ENCODE results near the gene RPGRIP1L.
A peak's percentile ranks its signal among the peaks of the same experiment; 100 is the strongest.

The RPGRIP1L gene

GRCh38 chr16:53703590-53704444, at the start of gene RPGRIP1L, which contains the start of gene FTO:
Gene RPGRIP1L, minus strand, starts transcription at chr16:53703859. Its CDS starts 3,136 bp downstream, at chr16:53700723.
Gene FTO, plus strand, starts transcription at chr16:53704156.
- DNase-seq: peak; percentile 99

GRCh38 chr16:53753431-53753830, 49.8 kb upstream of the RPGRIP1L start:
- DNase-seq: no peak

GRCh38 chr16:53752560-53752959, 48.9 kb upstream of the RPGRIP1L start:
- no peak for DNase-seq

GRCh38 chr16:53745753-53746266, 42.2 kb upstream of the RPGRIP1L start:
- DNase-seq: no peak

GRCh38 chr16:53745086-53745485, 41.4 kb upstream of the RPGRIP1L start:
- DNase-seq: no peak

- peak; percentile 40 for DNase-seq
These were observed 40.8 kb upstream of the RPGRIP1L start for GRCh38 chr16:53744449-53744848.

GRCh38 chr16:53743149-53743566, 39.5 kb upstream of the RPGRIP1L start:
- peak; percentile 38 for DNase-seq

- no peak for DNase-seq
These were observed 37.9 kb upstream of the RPGRIP1L start for GRCh38 chr16:53741546-53741945.

GRCh38 chr16:53740933-53741531, 37.4 kb upstream of the RPGRIP1L start:
- DNase-seq: no peak

GRCh38 chr16:53740476-53740875, 36.8 kb upstream of the RPGRIP1L start:
- no peak for DNase-seq

GRCh38 chr16:53737552-53737951, 33.9 kb upstream of the RPGRIP1L start:
- no peak for DNase-seq

- DNase-seq: no peak
These were observed 32.6 kb upstream of the RPGRIP1L start for GRCh38 chr16:53736297-53736696.

- DNase-seq: no peak
These were observed 31.2 kb upstream of the RPGRIP1L start for GRCh38 chr16:53734908-53735307.

GRCh38 chr16:53732296-53732929, 28.8 kb upstream of the RPGRIP1L start:
- DNase-seq: no peak

- no peak for DNase-seq
These were observed 27.0 kb upstream of the RPGRIP1L start for GRCh38 chr16:53730693-53731092.

- DNase-seq: no peak
These were observed 23.0 kb upstream of the RPGRIP1L start for GRCh38 chr16:53726625-53727024.

GRCh38 chr16:53721017-53721416, 17.4 kb upstream of the RPGRIP1L start:
- no peak for DNase-seq

- DNase-seq: no peak
These were observed 13.9 kb upstream of the RPGRIP1L start for GRCh38 chr16:53717577-53717976.

GRCh38 chr16:53715023-53715384, 11.3 kb upstream of the RPGRIP1L start:
- no peak for DNase-seq

- DNase-seq: no peak
These were observed 10.8 kb upstream of the RPGRIP1L start for GRCh38 chr16:53714205-53715022.

GRCh38 chr16:53713403-53714204, 9.9 kb upstream of the RPGRIP1L start:
- no peak for DNase-seq

- no peak for DNase-seq
These were observed 8.4 kb upstream of the RPGRIP1L start for GRCh38 chr16:53712065-53712464.

Measured in CD4-positive, alpha-beta T cell treated with Interleukin-17A for 4 hours (primary cell).